HG03520 (cell line): ENCODE measurements around the gene RHOJ.
"Not testable (repeated sequence)": the region's sequence is repeated elsewhere in the genome, so short reads cannot be mapped to it uniquely, and the experiment has no call there.

Experiments
- ATAC-seq: cut with Tn5 transposase; IDR thresholded peaks from one replicate; pipeline ENCODE4 v1.9.1; 2021; ENCODE audit warnings: mild to moderate bottlenecking, moderate library complexity; ENCODE audit not compliant: unreplicated experiment

Gene RHOJ

DNA sequence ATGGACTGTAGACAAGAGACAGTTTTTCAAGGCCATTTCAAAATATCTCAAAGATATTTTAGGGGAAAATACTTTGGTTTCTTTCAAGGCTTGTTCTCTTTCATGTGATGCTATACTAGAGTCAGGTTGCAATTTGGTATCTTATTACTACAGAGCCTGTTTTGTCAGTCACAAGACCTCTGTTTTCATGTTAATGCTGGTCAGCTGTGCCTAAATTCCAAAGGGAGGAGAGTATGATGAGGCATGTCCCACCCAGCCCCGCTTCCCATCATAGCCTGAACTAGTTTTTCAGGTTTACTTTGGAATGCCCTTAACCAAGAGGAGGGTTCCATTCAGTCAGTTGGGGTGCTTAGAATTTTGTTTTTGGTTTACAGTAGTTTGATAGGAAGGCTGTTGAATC, 61.9 kb downstream of the RHOJ start:
- ATAC-seq = no peak

DNA sequence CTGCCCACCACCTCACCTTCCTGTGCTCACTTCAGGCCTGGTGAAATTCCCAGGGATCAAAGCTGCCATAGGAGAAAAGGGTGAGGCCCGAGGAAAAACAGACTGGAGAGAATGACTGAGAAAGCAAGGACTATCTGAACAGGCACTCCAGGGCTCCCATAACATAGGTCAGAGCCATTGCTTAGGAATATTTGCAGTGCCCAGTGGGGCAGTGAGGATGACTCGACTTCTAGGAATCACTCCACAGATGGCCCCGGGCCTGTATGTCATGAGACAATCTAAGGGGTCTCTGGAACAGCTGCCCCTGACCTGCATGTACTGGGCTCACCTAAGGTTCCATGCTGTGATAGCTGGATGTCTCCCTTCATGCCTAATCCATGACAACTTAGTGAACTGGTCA, 62.9 kb downstream of the RHOJ start:
- ATAC-seq = no peak

DNA sequence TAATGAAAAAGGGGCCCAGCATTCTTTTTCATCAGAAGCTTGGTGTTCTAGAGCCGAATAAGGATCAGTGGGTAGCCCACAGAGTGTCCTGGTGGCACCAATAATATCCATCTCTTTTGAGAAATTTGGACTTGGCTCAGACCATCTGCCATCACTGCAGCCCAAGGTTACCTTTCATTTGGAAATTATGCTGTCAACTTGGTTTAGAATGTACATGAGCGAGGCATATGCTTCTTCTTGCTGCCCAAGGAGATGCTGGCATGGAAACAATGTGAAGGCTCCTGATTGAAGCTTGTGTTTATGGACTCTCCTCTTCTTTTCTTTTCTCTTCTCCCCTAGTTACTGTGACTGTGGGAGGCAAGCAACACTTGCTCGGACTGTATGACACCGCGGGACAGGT, 64.5 kb downstream of the RHOJ start:
- ATAC-seq = no peak

DNA sequence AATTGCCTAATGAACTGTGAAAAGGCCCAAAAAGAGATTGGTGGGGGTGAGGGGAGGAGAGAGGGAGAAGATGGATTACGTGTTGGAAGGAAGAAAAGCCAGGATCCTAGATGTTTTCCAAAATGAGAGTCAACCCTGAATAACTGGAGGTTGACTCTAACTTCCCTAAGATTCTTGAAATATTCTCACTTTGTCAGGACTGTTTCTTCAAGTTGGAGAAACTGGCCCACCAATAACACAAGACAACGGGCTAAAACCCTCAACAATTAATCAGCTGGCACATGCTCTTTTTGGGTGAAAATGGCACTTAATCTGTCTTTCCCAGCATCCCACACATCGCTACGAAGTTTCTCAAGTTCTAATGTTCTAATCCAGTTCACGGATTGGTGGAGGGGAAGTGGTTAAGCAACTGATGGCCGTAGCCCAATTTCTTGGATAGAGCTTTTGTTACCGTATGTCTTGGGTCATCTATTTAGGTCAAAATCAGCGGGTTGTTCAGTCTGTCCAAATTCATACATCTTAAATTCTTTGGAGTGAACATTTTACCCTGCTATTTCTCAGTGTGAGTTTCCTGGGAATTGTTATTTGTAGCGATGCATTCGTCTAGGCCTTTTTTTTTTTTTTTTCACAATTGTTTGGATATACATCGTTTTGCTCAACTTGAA, 65.5 kb downstream of the RHOJ start:
- no peak for ATAC-seq

DNA sequence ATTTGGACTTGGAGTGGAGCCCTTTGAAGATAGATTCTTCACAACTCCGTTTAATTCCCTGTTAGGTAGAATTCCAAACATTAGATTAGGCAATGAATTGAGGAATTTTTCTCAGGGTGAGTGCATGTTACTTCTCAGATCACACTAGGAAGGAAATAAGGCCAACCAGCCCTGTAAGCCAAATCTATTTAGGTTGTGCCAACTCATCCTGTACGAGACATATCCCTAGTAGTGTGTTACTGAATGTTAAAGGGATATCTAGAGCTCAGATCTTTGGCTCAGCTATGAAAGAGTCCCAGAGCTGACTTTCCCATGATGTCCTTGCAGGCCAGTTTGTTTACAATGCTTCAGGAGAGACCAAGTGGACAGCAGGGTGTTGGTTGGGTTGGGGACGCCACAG, 68.9 kb downstream of the RHOJ start:
- no peak for ATAC-seq

DNA sequence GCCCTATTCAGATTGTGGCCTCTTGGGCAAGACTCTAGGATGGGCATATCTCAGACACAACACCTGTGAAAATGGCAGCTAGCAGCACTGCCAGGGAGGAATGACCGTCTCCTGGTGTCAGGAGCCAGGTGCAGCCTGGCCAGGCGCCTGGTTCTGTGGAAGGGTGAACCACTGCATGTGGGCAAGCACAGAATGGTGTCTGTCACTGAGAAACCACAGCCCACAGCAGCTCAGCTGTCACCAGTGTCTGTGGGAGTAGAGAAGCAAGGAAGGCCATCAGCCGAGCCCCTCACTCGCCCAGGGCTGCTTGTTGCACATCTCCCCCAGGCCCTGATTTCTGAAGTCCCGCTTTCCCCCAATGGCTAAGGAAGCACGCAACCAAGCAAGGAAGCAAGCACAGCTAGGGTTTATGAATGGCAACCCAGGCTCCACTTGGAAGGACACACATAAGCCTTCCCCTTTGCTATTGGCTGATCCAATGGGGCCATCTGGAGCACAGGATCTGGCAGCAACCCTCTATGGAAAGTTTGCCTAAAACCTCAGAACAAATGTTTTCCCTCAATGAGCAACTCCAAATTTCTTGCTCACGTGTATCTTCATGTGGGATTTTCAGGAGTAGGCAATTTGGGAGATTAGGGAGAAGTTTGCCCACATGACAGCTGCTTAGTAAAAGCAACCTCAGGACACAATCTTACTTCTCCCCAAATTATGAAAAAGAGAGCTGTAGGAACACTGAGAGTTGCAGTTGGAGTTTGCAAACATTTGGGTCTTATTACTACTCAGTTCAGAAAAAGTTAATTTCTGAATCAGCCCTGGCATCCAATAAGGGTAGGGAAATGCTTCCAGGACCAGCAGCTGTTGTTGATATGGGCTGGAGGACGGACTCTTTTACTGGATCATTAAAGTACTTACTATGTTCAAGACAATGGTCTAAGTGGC, 69.7 kb downstream of the RHOJ start:
- ATAC-seq = no peak

DNA sequence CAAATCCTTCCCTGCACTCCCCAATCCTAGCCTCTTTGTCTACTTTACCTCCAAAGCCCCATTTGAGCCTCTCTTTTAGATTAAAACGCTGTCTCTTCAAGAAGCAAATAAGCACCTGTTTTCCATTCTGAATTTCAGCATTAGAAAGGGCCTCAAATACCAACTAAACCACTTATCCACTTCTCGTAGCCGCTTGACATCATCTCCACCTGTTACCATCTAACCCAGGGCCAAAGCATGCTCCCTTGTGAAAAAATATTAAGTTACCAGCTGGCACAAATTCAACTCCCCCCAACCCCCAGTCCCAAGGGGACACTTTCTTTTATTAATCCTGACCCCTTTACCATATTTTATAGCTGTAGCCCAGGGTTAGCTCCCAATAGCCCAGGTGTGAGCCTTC, 71.4 kb downstream of the RHOJ start:
- ATAC-seq = no peak

DNA sequence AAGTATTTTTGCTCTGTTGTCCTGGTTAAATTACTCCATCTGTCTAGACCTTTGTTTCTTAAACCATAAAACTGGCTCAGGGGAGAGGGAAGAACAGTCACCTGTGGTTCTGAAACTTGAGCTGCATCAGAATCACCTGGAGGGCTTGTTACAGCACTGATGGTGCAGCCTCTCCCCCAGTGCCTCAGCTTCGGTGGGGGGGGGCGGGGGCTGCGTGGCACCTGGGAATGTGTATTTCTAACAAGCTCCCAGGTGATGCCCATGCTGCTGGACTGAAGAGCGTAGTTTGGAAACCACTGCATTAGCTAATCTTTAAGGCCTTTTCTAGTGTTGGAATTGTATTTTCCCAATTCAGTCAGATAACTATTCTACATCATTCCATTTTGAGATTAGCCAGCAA, 71.8 kb downstream of the RHOJ start:
- no peak for ATAC-seq

DNA sequence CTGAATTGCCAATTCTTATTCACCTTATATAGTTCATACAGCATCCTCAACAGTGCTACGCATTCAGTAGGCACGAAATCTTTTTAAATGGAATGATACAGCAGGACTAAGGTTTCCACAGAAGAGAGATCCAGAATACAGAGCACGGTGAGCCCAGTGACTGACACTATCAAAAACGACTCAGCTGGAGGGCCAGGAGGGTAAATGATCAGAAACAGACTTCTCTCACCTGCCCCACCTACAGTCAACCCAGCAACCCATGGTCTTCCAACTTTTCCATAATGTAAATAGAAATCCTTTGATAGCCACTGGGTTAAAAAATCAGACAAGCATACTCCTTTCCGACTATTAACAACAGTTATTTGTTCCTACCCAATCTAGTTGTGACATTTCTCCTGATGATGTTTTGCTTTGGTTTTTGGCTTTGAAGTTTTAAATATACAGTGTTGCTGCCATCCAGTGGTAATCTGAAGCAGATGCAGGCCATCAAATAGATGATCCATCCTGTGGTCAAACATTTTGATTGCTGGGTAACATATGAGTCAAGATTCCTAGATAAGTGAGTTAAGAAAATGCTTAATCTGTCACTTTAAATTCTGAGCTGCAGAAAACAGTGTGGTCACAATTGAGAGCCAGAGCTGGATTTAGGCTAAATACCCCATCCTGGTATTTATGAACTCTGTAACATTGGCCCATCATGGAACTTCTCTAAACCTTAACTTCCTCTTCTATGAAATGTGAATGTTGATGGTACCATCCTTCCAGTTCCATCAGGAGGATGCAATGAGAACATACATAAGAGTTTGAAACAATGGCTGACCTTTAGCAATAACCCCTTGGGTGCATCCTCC, 72.5 kb downstream of the RHOJ start:
- no peak for ATAC-seq

DNA sequence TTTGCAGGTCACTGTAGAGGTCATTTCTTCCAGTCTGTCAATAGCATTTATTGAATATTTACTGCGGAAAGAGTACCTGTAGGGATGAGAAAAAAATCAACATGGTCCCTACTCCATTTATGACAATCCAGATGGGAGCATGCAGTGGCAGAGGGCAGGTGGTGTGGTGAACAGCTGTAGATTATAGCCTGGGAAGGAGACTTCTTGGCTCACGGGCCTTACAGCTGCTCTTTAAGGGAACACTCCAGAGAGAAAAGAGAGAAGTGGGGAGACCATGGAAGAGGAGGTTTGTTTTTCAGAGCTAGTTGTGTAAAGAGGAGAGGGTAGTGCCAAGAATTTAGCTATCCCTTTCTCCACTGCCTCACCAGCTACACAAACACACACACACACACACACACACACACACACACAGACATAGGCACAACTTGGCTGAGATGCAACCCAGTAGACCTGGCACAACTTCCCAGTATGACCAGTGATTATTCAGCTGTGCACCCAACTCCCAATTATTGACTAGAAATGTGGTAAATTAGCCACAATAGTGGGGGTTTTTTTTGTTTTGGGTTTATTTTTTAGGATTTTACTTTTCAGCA, 73.4 kb downstream of the RHOJ start:
- ATAC-seq = no peak

DNA sequence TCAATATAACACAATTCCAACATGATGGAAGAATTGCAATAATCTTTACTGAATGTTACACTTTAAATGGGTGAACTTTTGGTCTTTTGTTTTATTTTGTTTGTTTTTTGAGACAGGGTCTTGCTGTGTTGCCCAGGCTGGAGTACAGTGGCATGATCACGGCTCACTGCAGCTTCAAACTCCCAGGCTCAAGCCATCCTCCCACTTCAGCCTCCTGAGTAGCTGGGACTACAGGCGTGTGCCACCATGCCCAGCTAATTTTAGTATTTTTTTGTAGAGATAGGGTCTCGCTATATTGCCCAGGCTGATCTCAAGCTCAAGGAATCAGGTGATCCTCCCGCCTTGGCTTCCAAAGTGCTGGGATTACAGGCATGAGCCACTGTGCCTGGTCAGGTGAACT, 75.7 kb downstream of the RHOJ start:
- not testable (repeated sequence) for ATAC-seq

DNA sequence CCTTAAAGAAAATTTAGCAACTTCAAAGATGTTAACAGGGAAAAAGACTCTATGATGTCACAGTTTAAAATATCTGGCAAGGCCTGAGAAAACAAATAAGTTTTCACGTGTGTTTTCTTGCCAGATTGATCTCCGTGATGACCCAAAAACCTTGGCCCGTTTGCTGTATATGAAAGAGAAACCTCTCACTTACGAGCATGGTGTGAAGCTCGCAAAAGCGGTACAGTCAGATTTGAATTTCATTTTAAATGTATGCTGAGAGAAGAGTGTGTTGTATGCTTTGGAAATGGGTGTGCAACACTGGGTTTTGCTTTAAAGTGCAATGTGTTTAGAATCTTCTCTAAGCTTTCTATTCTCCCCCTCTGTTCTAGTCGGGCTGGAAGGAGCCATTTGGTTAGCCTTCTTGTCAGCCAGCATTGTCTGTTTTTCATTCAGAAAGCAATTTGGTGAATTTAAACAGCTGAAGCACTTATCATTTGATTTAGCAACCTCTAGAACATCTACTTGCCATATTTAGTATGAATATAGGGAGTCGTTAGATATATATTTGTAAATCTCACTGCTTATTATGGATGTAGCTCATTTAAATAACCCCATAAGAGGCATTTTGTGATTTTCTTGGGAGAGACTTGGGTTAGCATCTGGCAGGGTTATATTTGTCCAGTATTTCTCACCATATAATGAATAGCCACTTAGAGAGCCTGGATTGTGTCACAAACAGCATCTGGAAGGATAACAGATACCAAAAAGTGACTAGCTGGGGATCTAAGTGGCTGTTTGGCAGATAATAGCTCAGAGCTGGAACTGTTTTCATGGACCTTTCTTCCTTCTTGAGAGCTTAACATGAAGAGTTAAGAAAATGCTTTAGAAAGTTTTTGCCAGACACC, 79.0 kb downstream of the RHOJ start:
- ATAC-seq = peak; percentile 72

DNA sequence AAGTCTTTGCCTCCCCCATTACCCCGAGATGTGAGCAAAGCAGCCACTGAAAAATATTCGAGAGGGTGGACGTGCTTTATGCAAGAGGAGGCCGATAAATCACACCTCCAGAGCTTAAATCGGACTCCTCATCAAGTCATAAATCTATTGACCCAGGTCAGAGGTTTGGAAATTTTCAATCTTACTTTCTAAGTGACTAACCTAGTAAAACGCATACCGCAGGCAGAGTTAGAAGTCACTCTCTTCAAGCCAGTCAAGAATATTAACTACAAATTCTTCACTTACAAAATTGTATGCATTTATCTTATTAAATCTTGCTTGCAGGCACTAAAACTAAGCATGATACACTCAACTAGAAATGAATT, 79.6 kb downstream of the RHOJ start:
- no peak for ATAC-seq

DNA sequence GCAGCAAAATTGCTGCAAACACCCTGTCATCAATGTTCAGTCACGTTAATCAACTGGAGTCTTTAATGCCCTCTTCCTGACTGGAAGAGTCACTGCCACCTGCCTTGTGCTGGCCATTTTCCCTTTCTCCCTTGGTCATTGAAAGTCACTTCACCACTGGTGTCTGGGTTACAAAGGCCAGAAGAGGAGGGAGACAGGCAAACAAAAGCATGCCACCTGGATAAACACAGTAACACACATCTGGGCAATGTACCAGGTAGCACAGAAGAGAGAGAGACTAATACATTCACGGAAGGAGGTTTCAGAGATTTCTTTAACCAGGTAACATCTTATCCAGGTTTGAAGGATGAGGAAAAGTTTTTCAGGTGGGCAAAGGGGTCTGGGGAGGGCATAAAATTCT, 81.8 kb downstream of the RHOJ start:
- ATAC-seq = no peak

DNA sequence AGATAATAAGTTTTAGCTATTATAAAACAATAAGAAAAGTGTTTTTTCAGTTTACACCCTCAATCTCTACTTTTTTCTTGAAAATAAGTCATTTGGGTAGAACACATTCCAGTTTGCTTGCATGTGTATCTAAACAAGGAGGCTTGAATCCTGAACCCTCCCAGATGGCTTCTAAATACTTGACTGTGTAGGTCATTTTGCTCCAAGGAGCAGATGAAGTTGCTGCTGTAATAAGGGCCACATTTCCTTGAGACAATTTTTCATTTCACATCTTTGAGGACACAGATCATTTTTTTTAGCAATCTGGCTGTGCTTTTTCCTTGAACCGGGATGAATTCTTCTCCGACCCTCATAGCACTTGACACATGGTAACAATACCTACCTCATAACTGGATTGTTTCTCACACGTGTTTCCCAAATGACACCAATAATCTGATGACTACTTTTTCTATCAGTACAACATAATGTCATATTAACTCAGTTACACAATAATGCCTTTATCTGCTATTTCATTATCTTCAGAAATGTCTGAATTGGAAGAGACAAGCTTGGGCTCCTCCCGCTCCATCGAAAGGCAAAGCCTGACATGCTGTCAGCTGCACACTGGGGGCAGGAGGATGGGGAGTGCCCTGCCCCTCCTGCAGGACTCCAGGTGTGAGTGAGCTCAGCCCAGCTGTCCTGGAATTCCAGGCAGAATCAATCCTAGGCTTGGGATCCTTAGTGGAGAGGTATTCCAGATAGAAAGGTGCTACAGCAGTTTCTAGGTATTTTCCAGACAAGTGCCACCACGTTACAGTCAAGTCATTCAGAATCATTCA, 83.6 kb downstream of the RHOJ start:
- ATAC-seq = no peak

DNA sequence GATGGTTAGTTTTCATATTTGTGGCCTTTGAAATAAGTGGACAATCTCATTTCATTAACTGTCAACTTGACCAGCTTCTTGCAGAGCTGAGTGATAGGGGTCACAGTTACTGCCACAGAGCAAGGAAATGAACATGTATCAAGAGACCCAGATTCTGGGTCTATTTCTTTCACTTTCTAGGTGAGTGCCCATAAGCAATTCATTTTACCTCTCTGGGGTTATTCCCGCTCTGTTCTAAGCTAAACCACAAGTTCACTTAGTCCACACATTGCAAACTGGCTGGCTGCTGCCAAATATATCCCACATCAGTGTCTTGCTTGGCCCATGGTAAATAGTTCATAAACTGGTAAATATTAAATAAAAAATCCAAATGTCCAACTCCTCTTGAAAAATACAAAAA, 84.6 kb downstream of the RHOJ start:
- ATAC-seq = peak; percentile 55

DNA sequence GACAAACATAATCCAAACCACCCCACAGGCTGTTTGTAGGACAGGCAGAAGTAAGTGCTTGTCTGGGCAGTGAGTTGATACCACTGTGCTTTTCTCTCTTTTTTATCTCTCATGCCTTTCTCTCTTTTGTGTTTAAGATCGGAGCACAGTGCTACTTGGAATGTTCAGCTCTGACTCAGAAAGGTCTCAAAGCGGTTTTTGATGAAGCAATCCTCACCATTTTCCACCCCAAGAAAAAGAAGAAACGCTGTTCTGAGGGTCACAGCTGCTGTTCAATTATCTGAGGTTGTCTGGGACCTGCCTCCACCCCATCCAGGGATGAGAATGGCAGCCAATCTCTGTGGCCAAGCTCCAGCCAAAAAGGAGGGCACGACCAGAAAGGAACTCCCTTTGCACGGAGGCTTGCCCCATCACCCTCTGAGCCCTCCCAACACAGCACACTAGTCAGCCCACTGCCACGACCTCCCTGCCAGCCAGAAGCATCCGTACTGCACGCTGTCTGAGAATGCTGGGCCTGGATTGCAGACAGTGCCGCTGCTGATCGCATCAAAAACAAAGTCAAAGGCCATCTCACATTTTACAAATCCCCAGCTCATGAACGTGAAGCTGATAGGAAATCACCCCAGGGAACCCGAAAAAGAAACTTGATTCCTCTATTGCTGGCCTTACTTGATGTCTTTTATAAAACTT, 86.6 kb downstream of the RHOJ start:
- no peak for ATAC-seq

DNA sequence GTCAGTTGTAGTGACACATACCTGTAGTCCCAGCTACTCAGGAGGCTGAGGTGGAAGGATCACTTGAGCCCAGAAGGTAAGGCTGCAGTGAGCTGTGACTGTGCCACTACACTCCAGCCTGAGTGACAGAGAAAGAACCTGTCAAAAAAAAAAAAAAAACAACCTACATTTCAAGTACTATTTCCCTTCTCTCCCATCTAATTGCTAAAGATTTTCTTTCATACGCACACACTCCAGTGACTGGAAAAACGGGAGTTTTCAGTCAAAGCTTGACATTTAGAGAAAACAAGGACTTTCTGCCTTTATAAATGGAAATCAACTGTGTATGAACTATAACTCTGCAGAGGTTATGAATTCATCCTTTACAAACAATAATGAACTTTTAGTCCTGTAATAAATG, 88.6 kb downstream of the RHOJ start:
- no peak for ATAC-seq

DNA sequence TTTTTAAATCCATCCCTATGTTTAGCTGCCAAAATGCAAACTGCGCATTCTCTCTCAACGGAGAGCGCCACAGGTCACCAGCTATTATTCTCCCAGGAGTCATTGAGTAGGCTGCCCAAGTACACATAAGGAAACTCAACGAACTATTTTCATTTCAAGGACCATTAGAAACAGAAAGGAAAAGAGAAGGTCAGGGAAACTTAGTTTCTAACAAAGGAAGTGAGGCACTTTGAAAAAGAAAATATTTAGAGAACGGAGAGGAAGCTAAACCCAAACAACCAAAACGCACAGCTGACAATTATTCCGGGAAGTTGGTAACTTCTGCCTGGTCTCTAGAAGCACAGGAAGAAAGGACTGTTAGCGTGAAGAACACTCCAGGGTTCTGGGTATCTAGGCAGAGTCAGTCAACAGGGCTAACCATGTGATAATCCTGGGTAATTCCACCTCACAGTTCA, 91.0 kb downstream of the RHOJ start:
- peak; percentile 29 for ATAC-seq
